Glutamatergic neuron (in vitro differentiated cells): ENCODE measurements around the gene MYOD1. TPM values are rescaled to one million over a fixed set of nuclear protein-coding genes. Genes with fewer than 3 reads are reported as not detected.

Experiments
- DNase-seq: peaks from one replicate; pipeline ENCODE4 v3.0.0; 2022
- H3K27ac Mint-ChIP-seq: one replicate; pipeline ENCODE4 v1.8.0; 2020; ENCODE audit warnings: mild to moderate bottlenecking, mixed read lengths, inconsistent platforms; ENCODE audit not compliant: unreplicated experiment
- H3K27me3 Mint-ChIP-seq: one replicate; pipeline ENCODE4 v1.8.0; 2020; ENCODE audit warnings: mild to moderate bottlenecking, moderate library complexity, mixed read lengths, inconsistent platforms; ENCODE audit not compliant: unreplicated experiment
- H3K36me3 Mint-ChIP-seq: one replicate; pipeline ENCODE4 v1.8.0; 2020; ENCODE audit warnings: mild to moderate bottlenecking, mixed read lengths, inconsistent platforms; ENCODE audit not compliant: unreplicated experiment
- H3K4me1 Mint-ChIP-seq: one replicate; pipeline ENCODE4 v1.8.0; 2020; ENCODE audit warnings: mild to moderate bottlenecking, low read depth, mixed read lengths, inconsistent platforms; ENCODE audit not compliant: unreplicated experiment
- H3K4me3 Mint-ChIP-seq: one replicate; pipeline ENCODE4 v1.8.0; 2020; ENCODE audit warnings: mild to moderate bottlenecking, mixed read lengths, inconsistent platforms; ENCODE audit not compliant: unreplicated experiment
- H3K9me3 Mint-ChIP-seq: one replicate; pipeline ENCODE4 v1.8.0; 2020; ENCODE audit warnings: mild to moderate bottlenecking, moderate library complexity, mixed read lengths, inconsistent platforms; ENCODE audit not compliant: unreplicated experiment
- CTCF ChIP-seq: fragments of 200-600 bp; sonication (generic); IDR thresholded peaks from one replicate; pipeline ENCODE4 v1.5.0; 2021; ENCODE audit not compliant: partially characterized antibody, unreplicated experiment
- total RNA-seq: library from RNA; stranded (reverse); fragmentation: NEBNext Ultra II Directional; extraction: Animal tissue kit (Norgen Biotek cat#: 25700); gene quantifications from one replicate; pipeline ENCODE4 v1.2.1, GENCODE V29; 2021; ENCODE audit not compliant: unreplicated experiment

The MYOD1 gene
- total RNA-seq, 1 donor from 2014 or later, result not detected

GRCh38 chr11:17691550-17691949, 27.8 kb upstream of the MYOD1 start:
- no peak overlapping the region for H3K4me3 Mint-ChIP-seq
- no peak for DNase-seq
- H3K36me3 Mint-ChIP-seq, result peaks cover 14% of the 10 kb centered on the region
- peaks cover 13% of the 10 kb centered on the region for H3K27me3 Mint-ChIP-seq
- peaks cover 2% of the 10 kb centered on the region for H3K9me3 Mint-ChIP-seq
- H3K4me1 Mint-ChIP-seq, result no peaks in the 10 kb centered on the region
- TF ChIP-seq CTCF, result no peak
- no peak overlapping the region for H3K27ac Mint-ChIP-seq

GRCh38 chr11:17691976-17692375, 27.4 kb upstream of the MYOD1 start:
- Mint-ChIP-seq H3K4me1 (no peaks in the 10 kb centered on the region), H3K4me3 (no peak overlapping the region)

GRCh38 chr11:17692931-17693330, 26.4 kb upstream of the MYOD1 start:
- no peak for DNase-seq
- Mint-ChIP-seq H3K4me3 (no peak overlapping the region), H3K9me3 (peaks cover 2% of the 10 kb centered on the region), H3K27ac (no peak overlapping the region), H3K27me3 (peaks cover 21% of the 10 kb centered on the region), H3K4me1 (no peaks in the 10 kb centered on the region), H3K36me3 (peaks cover 19% of the 10 kb centered on the region)
- no peak for TF ChIP-seq CTCF

More at GRCh38 chr11:17691976-17692375, 27.4 kb upstream of the MYOD1 start:
- peaks cover 14% of the 10 kb centered on the region for H3K36me3 Mint-ChIP-seq
- no peak overlapping the region for H3K27ac Mint-ChIP-seq
- no peak for DNase-seq
- no peak for TF ChIP-seq CTCF
- H3K27me3 Mint-ChIP-seq, result peaks cover 15% of the 10 kb centered on the region
- H3K9me3 Mint-ChIP-seq, result peaks cover 2% of the 10 kb centered on the region

- no peak for DNase-seq
- no peak for TF ChIP-seq CTCF
- Mint-ChIP-seq H3K36me3 (peaks cover 19% of the 10 kb centered on the region), H3K27me3 (peaks cover 26% of the 10 kb centered on the region), H3K4me3 (no peak overlapping the region), H3K4me1 (no peaks in the 10 kb centered on the region), H3K27ac (no peak overlapping the region), H3K9me3 (peaks cover 2% of the 10 kb centered on the region)
Measured at GRCh38 chr11:17693531-17693930, 25.8 kb upstream of the MYOD1 start.

GRCh38 chr11:17694494-17695110, 24.8 kb upstream of the MYOD1 start:
- H3K4me1 Mint-ChIP-seq, result no peaks in the 10 kb centered on the region
- H3K27me3 Mint-ChIP-seq, result peaks cover 26% of the 10 kb centered on the region
- H3K9me3 Mint-ChIP-seq, result peaks cover 2% of the 10 kb centered on the region
- no peak for DNase-seq
- no peak for TF ChIP-seq CTCF
- no peak overlapping the region for H3K27ac Mint-ChIP-seq
- no peak overlapping the region for H3K4me3 Mint-ChIP-seq
- peaks cover 19% of the 10 kb centered on the region for H3K36me3 Mint-ChIP-seq
